ENCODE results near the gene UBL4B.

- TF ChIP-seq CTCF (IDR thresholded peaks at IDR 0.05) = no peak
- no peak for TF ChIP-seq EP300 (IDR thresholded peaks at IDR 0.05; ENCODE audit: low read depth)
- TF ChIP-seq POLR2A (IDR thresholded peaks at IDR 0.05) = no peak
These were observed 41.2 kb downstream of the UBL4B start for GRCh38 chr1:110153407-110153950.
